ENCODE measurements around the gene THSD4.

THSD4 gene

DNA sequence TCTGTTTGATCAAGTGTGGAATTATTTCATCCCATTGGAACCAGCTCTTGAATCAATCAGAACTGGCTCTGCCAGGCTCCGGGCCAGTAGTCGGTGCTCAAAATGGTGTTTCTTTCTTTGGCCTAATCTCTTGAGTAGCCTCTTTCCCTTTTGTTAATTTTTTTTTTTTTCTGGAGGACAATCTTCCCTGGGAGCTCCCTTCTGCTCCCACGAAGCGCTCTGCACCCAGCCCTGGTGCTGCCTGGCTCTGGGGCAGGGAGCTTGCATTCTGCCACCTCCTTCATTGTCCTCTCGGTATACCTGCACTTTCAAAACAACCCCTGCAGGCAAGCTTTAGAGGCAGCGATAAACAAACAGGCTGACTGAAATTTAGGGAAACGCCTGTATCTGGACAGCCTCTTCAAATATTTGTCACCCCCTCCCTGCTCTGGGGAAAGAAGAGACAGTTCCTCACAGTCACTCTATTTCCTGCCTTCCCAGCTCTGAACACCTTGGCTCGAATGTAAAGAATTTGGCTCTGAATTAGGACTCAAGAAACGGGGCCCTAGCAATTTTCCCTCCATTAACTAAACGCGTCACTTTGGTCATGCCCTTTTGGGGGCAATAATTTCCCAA, 1.1 kb upstream of the THSD4 start:
- Histone ChIP-seq H3K9me3 (ENCODE audit: insufficient read depth, low read length) (no peaks in the 10 kb centered on the region), H3K4me3 (ENCODE audit: insufficient read length, low read depth) (peak overlapping the region; percentile 1), H3K36me3 (ENCODE audit: insufficient read depth, insufficient read length, low read length) (no peaks in the 10 kb centered on the region), H3K27me3 (ENCODE audit: insufficient read depth, insufficient read length) (peaks cover 15% of the 10 kb centered on the region), H3K4me1 (ENCODE audit: insufficient read depth, insufficient read length) (peaks cover 9% of the 10 kb centered on the region), H3K9ac (ENCODE audit: insufficient read length, low read depth) (peak overlapping the region; percentile 36)
- no peak for DNase-seq (ENCODE audit: low read depth, low spot score)
- TF ChIP-seq YY1 (IDR thresholded peaks at IDR 0.05; ENCODE audit: insufficient read depth, insufficient read length) = no peak
- no peak for TF ChIP-seq SUZ12 (IDR thresholded peaks at IDR 0.05; ENCODE audit: extremely low read depth, insufficient read depth, insufficient read length)
- no peak for TF ChIP-seq ZNF274 (IDR thresholded peaks at IDR 0.05; ENCODE audit: low read depth, low read length)

DNA sequence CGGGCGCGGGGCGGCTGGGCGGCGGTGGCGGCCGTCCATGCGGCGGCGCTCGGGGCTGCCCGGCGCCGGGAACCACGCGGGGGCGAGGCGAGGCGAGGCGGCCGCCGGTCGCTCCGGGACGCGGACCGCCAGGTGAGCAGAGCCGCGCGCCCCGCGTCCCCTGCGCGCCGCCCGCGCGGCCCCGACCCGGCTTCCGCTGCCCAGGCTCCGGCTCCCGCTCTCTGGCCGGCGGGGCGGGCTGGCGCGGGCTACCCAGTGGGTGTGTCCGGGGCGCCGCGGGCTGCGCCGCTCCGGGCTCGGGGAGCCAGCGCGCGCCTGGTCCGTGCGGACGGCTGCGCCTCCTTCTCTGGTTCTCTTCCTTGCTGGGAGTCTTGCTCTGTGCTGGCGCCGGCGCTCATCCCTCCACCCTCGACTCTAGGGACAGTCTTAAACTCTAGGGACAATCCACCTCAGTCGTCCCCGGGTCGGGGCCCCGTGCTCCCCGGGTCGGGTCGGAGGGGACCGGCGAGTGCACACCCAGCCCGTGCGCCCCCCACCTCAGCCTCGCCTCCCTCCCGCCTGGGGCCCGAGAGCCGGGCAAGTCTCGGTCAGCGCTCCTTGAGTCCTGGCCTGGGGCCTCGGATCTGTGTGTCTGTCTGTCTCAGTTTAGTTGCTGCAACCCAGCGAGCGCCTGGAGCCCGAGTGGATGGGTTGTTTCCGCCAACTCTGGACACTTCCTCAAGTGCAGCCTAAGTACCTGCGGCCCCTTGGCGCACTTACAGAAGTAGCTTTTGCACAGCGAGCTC, 488 bp downstream of the THSD4 start:
- Histone ChIP-seq H3K36me3 (ENCODE audit: insufficient read depth, insufficient read length, low read length) (no peaks in the 10 kb centered on the region), H3K27me3 (ENCODE audit: insufficient read depth, insufficient read length) (peaks cover 15% of the 10 kb centered on the region), H3K4me1 (ENCODE audit: insufficient read depth, insufficient read length) (peaks cover 7% of the 10 kb centered on the region), H3K9me3 (ENCODE audit: insufficient read depth, low read length) (no peaks in the 10 kb centered on the region), H3K9ac (ENCODE audit: insufficient read length, low read depth) (peak overlapping the region; percentile 88), H3K4me3 (ENCODE audit: insufficient read length, low read depth) (peak overlapping the region; percentile 81)
- DNase-seq (ENCODE audit: low read depth, low spot score) = no peak
- TF ChIP-seq YY1 (IDR thresholded peaks at IDR 0.05; ENCODE audit: insufficient read depth, insufficient read length) (no peak), ZNF274 (IDR thresholded peaks at IDR 0.05; ENCODE audit: low read depth, low read length) (no peak), SUZ12 (IDR thresholded peaks at IDR 0.05; ENCODE audit: extremely low read depth, insufficient read depth, insufficient read length) (no peak)

DNA sequence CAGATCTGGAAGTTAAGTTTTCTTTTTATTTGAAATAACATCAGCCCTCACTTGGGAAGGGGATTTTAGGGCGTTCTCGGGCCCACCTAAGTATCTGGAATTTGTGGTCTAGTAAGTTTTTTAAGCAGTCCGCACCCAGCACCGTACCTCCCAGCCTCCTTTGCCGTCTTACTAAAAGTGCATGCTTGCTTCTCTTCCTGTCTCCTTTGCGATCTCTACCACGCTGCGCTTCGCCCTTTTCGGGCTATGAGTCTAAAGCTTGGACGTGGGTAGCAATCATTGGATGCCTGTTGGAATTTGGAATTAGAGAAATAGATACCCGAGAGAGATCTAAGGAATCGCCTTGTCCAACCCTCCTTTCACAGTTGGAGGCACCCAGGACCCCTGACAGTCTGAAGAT, 1.1 kb downstream of the THSD4 start:
- DNase-seq (ENCODE audit: low read depth, low spot score) = no peak
- TF ChIP-seq YY1 (IDR thresholded peaks at IDR 0.05; ENCODE audit: insufficient read depth, insufficient read length) (no peak), SUZ12 (IDR thresholded peaks at IDR 0.05; ENCODE audit: extremely low read depth, insufficient read depth, insufficient read length) (no peak), ZNF274 (IDR thresholded peaks at IDR 0.05; ENCODE audit: low read depth, low read length) (no peak)
- H3K27me3 ChIP-seq (ENCODE audit: insufficient read depth, insufficient read length) = peaks cover 15% of the 10 kb centered on the region
- peak overlapping the region; percentile 81 for H3K4me3 ChIP-seq (ENCODE audit: insufficient read length, low read depth)
- peaks cover 3% of the 10 kb centered on the region for H3K4me1 ChIP-seq (ENCODE audit: insufficient read depth, insufficient read length)
- no peaks in the 10 kb centered on the region for H3K36me3 ChIP-seq (ENCODE audit: insufficient read depth, insufficient read length, low read length)
- peak overlapping the region; percentile 88 for H3K9ac ChIP-seq (ENCODE audit: insufficient read length, low read depth)
- H3K9me3 ChIP-seq (ENCODE audit: insufficient read depth, low read length) = no peaks in the 10 kb centered on the region

DNA sequence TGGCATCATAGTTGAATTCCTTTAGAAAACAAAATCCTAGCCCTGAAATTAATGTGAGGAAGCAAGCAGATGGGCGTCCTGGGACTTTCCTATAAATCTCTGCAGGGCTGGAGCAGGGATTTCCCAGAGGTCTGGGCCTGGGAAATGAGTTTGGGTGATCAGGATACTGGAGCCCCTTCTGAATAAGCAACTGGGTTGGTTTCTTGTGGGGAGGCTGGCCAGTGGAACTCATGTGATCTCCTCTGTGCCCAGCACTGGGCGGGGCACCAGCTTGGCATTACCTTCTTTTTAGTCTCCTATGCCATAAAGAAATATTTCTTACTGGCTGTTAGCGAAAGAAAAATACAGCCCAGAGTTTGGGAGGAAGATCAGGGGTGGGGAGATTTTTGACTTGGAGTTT, 1.7 kb downstream of the THSD4 start:
- no peak overlapping the region for H3K9ac ChIP-seq (ENCODE audit: insufficient read length, low read depth)
- DNase-seq (ENCODE audit: low read depth, low spot score) = no peak
- TF ChIP-seq SUZ12 (IDR thresholded peaks at IDR 0.05; ENCODE audit: extremely low read depth, insufficient read depth, insufficient read length) (no peak), YY1 (IDR thresholded peaks at IDR 0.05; ENCODE audit: insufficient read depth, insufficient read length) (no peak), ZNF274 (IDR thresholded peaks at IDR 0.05; ENCODE audit: low read depth, low read length) (no peak)

DNA sequence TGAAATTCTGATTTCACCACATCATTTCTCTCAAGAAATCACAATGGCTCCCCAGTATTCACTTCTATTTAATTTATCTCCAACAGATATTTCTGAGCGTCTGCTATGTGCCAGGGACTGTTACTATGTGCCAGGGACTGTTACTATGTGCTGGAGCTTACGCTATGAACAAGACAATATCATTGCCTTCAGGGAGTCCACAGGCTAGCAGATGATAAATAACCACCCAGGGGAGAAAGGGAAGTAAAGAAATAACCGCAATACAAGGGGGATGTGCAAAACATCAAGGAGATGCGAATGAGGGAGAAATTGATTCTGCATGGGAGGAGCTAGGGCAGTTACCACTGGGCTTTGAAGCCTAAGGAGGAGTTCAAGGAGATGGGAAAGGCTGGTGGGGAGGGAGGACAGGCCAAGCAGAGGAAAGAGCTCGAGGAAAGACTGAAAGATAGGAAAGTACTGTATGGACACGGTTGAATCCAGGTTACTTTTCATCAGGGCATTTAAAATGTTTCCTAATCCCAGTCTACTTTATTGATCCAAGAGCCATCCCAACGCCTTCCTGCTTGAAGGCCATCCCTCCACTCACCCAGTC, 2.5 kb downstream of the THSD4 start:
- no peak for DNase-seq (ENCODE audit: low read depth, low spot score)
- no peaks in the 10 kb centered on the region for H3K36me3 ChIP-seq (ENCODE audit: insufficient read depth, insufficient read length, low read length)
- peaks cover 15% of the 10 kb centered on the region for H3K27me3 ChIP-seq (ENCODE audit: insufficient read depth, insufficient read length)

More for the DNA sequence above, 1.7 kb downstream of the THSD4 start:
- Histone ChIP-seq H3K36me3 (ENCODE audit: insufficient read depth, insufficient read length, low read length) (no peaks in the 10 kb centered on the region), H3K4me3 (ENCODE audit: insufficient read length, low read depth) (no peak overlapping the region), H3K9me3 (ENCODE audit: insufficient read depth, low read length) (no peaks in the 10 kb centered on the region), H3K27me3 (ENCODE audit: insufficient read depth, insufficient read length) (peaks cover 15% of the 10 kb centered on the region), H3K4me1 (ENCODE audit: insufficient read depth, insufficient read length) (peaks cover under 1% of the 10 kb centered on the region)

DNA sequence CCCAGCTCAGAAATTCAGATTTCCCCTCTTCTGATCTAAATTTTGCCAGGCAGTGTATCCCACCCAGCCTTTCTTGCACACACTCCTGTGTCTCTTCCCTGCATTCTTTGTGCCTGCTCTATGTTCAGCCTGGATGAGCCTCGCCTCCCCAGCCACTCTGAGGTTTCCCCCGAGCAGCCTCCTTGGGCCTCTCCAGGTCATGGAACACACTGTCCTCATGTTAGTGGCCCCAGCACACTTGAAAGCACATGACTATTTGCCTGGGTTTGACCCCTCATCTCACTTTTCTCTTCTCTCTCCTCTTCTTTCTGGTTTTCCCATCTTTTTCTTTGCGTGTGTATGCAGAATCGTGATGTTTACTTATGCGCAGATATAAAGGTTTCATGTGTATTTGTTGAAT, 3.1 kb downstream of the THSD4 start:
- DNase-seq (ENCODE audit: low read depth, low spot score) = no peak
- Histone ChIP-seq H3K9me3 (ENCODE audit: insufficient read depth, low read length) (no peaks in the 10 kb centered on the region), H3K4me1 (ENCODE audit: insufficient read depth, insufficient read length) (no peaks in the 10 kb centered on the region), H3K9ac (ENCODE audit: insufficient read length, low read depth) (no peak overlapping the region), H3K27me3 (ENCODE audit: insufficient read depth, insufficient read length) (peaks cover 15% of the 10 kb centered on the region), H3K36me3 (ENCODE audit: insufficient read depth, insufficient read length, low read length) (no peaks in the 10 kb centered on the region), H3K4me3 (ENCODE audit: insufficient read length, low read depth) (no peak overlapping the region)
- TF ChIP-seq SUZ12 (IDR thresholded peaks at IDR 0.05; ENCODE audit: extremely low read depth, insufficient read depth, insufficient read length) (no peak), ZNF274 (IDR thresholded peaks at IDR 0.05; ENCODE audit: low read depth, low read length) (no peak), YY1 (IDR thresholded peaks at IDR 0.05; ENCODE audit: insufficient read depth, insufficient read length) (no peak)

More for the DNA sequence above, 2.5 kb downstream of the THSD4 start:
- H3K4me3 ChIP-seq (ENCODE audit: insufficient read length, low read depth) = no peak overlapping the region
- no peaks in the 10 kb centered on the region for H3K9me3 ChIP-seq (ENCODE audit: insufficient read depth, low read length)
- no peak overlapping the region for H3K9ac ChIP-seq (ENCODE audit: insufficient read length, low read depth)
- TF ChIP-seq ZNF274 (IDR thresholded peaks at IDR 0.05; ENCODE audit: low read depth, low read length) (no peak), YY1 (IDR thresholded peaks at IDR 0.05; ENCODE audit: insufficient read depth, insufficient read length) (no peak), SUZ12 (IDR thresholded peaks at IDR 0.05; ENCODE audit: extremely low read depth, insufficient read depth, insufficient read length) (no peak)
- no peaks in the 10 kb centered on the region for H3K4me1 ChIP-seq (ENCODE audit: insufficient read depth, insufficient read length)

Data from NT2/D1 (cell line).